Upper lobe of left lung (tissue), 6 donors: ENCODE results near the gene MAP10. TPM values are rescaled to one million over a fixed set of nuclear protein-coding genes. Genes with fewer than 3 reads are reported as not detected.

Source experiments
- ATAC-seq, 2 donors: fragments of 200-7000 bp; cut with Tn5 transposase; one replicate each; pipeline ENCODE4 v1.9.1; 2022; ENCODE audit warnings: mild to moderate bottlenecking in 2 of 2, moderate library complexity in 2 of 2; ENCODE audit not compliant: low FRiP score in 2 of 2
- DNase-seq, 2 donors: peaks; one replicate each; pipeline ENCODE4 v3.0.0-alpha.2; 2019 to 2020
- H3K27ac ChIP-seq, 4 donors: fragments of 200-600 bp; sonication (generic); one replicate each; pipeline ENCODE4 v1.5.1; 2016 to 2019
- H3K27me3 ChIP-seq, 4 donors: fragments of 200-600 bp; sonication (generic); one replicate each; pipeline ENCODE4 v1.5.1; 2017 to 2019
- H3K36me3 ChIP-seq, 4 donors: fragments of 200-600 bp; sonication (generic); one replicate each; pipeline ENCODE4 v1.5.1; 2016 to 2019
- H3K4me1 ChIP-seq, 4 donors: fragments of 200-600 bp; sonication (generic); one replicate each; pipeline ENCODE4 v1.5.1; 2018 to 2019
- H3K4me3 ChIP-seq, 4 donors: fragments of 200-600 bp; sonication (generic); one replicate each; pipeline ENCODE4 v1.5.1; 2017 to 2019; ENCODE audit warnings: mild to moderate bottlenecking in 2 of 4, moderate library complexity in 1 of 4
- H3K9me3 ChIP-seq, 4 donors: fragments of 200-600 bp; sonication (generic); one replicate each; pipeline ENCODE4 v1.5.1; 2018 to 2019
- CTCF ChIP-seq, 6 experiments: fragments of 450-650 bp in 4 of 6; fragments of 200-600 bp in 2 of 6; sonication (generic) in 2 of 6; IDR thresholded peaks; one replicate each; pipeline ENCODE4 v1.5.1; 2016 to 2019; ENCODE audit warnings: antibody characterized with exemption in 6 of 6
- EP300 ChIP-seq, 4 donors: sonication (generic); formaldehyde crosslinking; IDR thresholded peaks; one replicate each; pipeline ENCODE4 v1.5.1; 2017; ENCODE audit warnings: antibody characterized with exemption in 4 of 4, control low read depth in 2 of 4
- POLR2A ChIP-seq, 4 donors: fragments of 450-650 bp; IDR thresholded peaks; one replicate each; pipeline ENCODE4 v1.5.1; 2016 to 2017; ENCODE audit warnings: antibody characterized with exemption in 4 of 4, mild to moderate bottlenecking in 2 of 4
- POLR2AphosphoS5 ChIP-seq, 2 donors: sonication (generic); formaldehyde crosslinking; IDR thresholded peaks; one replicate each; pipeline ENCODE4 v1.5.1; 2017; ENCODE audit warnings: antibody characterized with exemption in 2 of 2
- WGBS, 2 donors: methylation state at CpG; one replicate each; pipeline ENCODE4 v1.1.5; 2017 to 2018; 5-methylcytosine and 5-hydroxymethylcytosine counted together
- small RNA-seq, 4 donors: library from RNA; depleted of rRNA; stranded (forward); fragments of <200 nt; gene quantifications; one replicate each; pipeline ENCODE3, GENCODE V24; 2016
- total RNA-seq, 6 donors: library from RNA; depleted of rRNA in 4 of 6; stranded (reverse); fragments of >200 nt in 4 of 6; gene quantifications; one replicate each; pipeline versions ENCODE4 v1.1.0 to v1.2.1, GENCODE V29; 2016 to 2021
- donor health status: DM: no; HTN: no; CAD: no; lungs with moderate emphysema.
- donor health status: DM: no; HTN: yes; CAD: no; lungs with severe emphysema.

MAP10 gene
- total RNA-seq, 6 donors from 2014 or later = 0.78 to 4.2 (median 1.9) TPM

DNA sequence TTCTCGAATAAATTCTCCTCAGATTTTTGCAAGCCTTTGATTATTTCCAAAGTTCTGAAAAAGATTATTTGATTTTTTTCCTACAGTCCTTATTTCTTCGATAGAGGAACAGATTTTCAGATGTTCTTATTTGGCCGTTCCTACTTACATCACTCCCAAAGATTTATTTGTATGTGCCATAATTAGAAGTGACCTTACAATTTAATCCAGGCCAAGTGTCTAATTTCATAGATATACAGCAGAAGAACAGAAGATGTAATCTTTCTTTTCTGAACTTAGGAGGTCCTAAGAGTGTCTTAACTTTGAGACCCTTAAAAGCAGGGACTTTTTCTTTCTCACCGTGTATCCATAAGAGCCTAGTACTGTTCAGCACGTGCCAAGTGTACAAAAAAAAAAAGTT, 46.3 kb downstream of the MAP10 start:
- ATAC-seq = no peak
- no peak for DNase-seq
- Histone ChIP-seq H3K9me3 (no peaks in the 10 kb centered on the region), H3K4me3 (no peak overlapping the region), H3K4me1 (no peaks in the 10 kb centered on the region), H3K27me3 (no peaks in the 10 kb centered on the region), H3K36me3 (no peaks in the 10 kb centered on the region), H3K27ac (no peak overlapping the region)
- TF ChIP-seq EP300 (IDR thresholded peaks at IDR 0.05) (no peak), POLR2A (IDR thresholded peaks at IDR 0.05) (no peak), CTCF (IDR thresholded peaks at IDR 0.05) (no peak)
- WGBS, 2 donors = 58 to 65% methylated on average over 5 of the region's 5 CpGs

- Histone ChIP-seq H3K27ac (no peak overlapping the region), H3K36me3 (no peaks in the 10 kb centered on the region), H3K4me1 (no peaks in the 10 kb centered on the region), H3K9me3 (no peaks in the 10 kb centered on the region), H3K27me3 (no peaks in the 10 kb centered on the region), H3K4me3 (no peak overlapping the region)
- 64 to 66% methylated on average over 7 of the region's 7 CpGs for WGBS, 2 donors
- no peak for ATAC-seq
- no peak for TF ChIP-seq POLR2A (IDR thresholded peaks at IDR 0.05)
- no peak for TF ChIP-seq CTCF (IDR thresholded peaks at IDR 0.05)
- TF ChIP-seq POLR2AphosphoS5 (IDR thresholded peaks at IDR 0.05) = no peak
- TF ChIP-seq EP300 (IDR thresholded peaks at IDR 0.05) = no peak
- DNase-seq = no peak
Observed at GRCh38 chr1:232853994-232854797, 49.0 kb downstream of the MAP10 start.

DNA sequence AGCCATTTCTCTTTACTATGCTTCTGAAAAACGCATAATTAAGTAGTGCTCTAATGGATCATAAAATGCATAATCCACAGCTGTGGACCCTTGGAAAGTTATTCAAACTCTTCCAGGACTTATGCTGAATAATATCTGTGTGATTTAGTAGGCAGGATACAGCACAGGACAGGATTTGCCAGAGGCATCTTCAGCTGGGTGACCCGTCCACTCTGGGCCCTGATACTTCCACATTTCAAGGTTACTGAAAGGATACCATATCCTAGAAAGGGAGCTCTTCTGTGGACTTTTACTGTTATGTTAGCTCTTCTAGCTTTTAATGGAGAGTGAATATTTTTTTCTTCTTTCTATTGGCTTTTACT, 49.6 kb downstream of the MAP10 start:
- 90 to 97% methylated on average over 2 of the region's 2 CpGs for WGBS, 2 donors
- DNase-seq (no peak), ATAC-seq (no peak)
- H3K9me3 ChIP-seq = no peaks in the 10 kb centered on the region
- H3K27me3 ChIP-seq = no peaks in the 10 kb centered on the region
- no peak overlapping the region for H3K27ac ChIP-seq
- no peak overlapping the region for H3K4me3 ChIP-seq
- TF ChIP-seq CTCF (IDR thresholded peaks at IDR 0.05) (no peak), EP300 (IDR thresholded peaks at IDR 0.05) (no peak), POLR2A (IDR thresholded peaks at IDR 0.05) (no peak), POLR2AphosphoS5 (IDR thresholded peaks at IDR 0.05) (no peak)
- H3K36me3 ChIP-seq = no peaks in the 10 kb centered on the region
- no peaks in the 10 kb centered on the region for H3K4me1 ChIP-seq

GRCh38 chr1:232856541-232856940, 51.3 kb downstream of the MAP10 start:
- no peak overlapping the region for H3K27ac ChIP-seq
- DNase-seq = no peak
- H3K4me1 ChIP-seq = no peaks in the 10 kb centered on the region
- H3K27me3 ChIP-seq = no peaks in the 10 kb centered on the region
- 56 to 65% methylated on average over 3 of the region's 3 CpGs for WGBS, 2 donors
- no peak for ATAC-seq
- H3K9me3 ChIP-seq = no peaks in the 10 kb centered on the region
- no peak overlapping the region for H3K4me3 ChIP-seq
- no peaks in the 10 kb centered on the region for H3K36me3 ChIP-seq
- TF ChIP-seq POLR2AphosphoS5 (IDR thresholded peaks at IDR 0.05) (no peak), POLR2A (IDR thresholded peaks at IDR 0.05) (no peak), EP300 (IDR thresholded peaks at IDR 0.05) (no peak), CTCF (IDR thresholded peaks at IDR 0.05) (no peak)

Small RNA genes lying within 50 kb of the gene (small RNA-seq; reads per million reads assigned to genes)
- 0 reads per million in 4 donors for gene RNU1-74P

Other genes with a start within 250 kb of the MAP10 start
- gene SIPA1L2, start 175.3 kb upstream of the MAP10 start, total RNA-seq = 10 to 100 TPM; 23.3 to 51.3 (median 34.2) TPM
- gene NTPCR, start 145.2 kb downstream of the MAP10 start, total RNA-seq = 10 to 100 TPM; 15.2 to 35.5 (median 21.2) TPM